Pancreas (tissue), 10 donors: ENCODE measurements around the gene OPCML. TPM values are rescaled to one million over a fixed set of nuclear protein-coding genes. Genes with fewer than 3 reads are reported as not detected.

Experiments used
- ATAC-seq, 4 donors: fragments of 200-7000 bp; cut with Tn5 transposase; one replicate each; pipeline versions ENCODE4 v1.8.0 to v1.9.1; 2020; ENCODE audit warnings: mild to moderate bottlenecking in 4 of 4, moderate library complexity in 4 of 4
- DNase-seq, 6 donors: peaks; one replicate each; pipeline ENCODE4 v3.0.0-alpha.2; 2020
- FAIRE-seq: peaks from 2 replicates; lab custom pipeline; 2012; peaks lifted over from hg19 to GRCh38; lab: Jason Lieb, UNC
- H3K27ac ChIP-seq, 4 donors: fragments of 200-600 bp; sonication (generic); 1 replicate in 3 of 4; 2 replicates in 1 of 4; pipeline versions ENCODE4 v1.5.0 to v1.8.0; 2020
- H3K27me3 ChIP-seq, 4 donors: fragments of 200-600 bp; one replicate each; pipeline ENCODE4 v1.8.0; 2021
- H3K36me3 ChIP-seq, 3 donors: fragments of 200-600 bp; sonication (generic) in 1 of 3; one replicate each; pipeline versions ENCODE4 v1.5.0 to v1.8.0; 2020 to 2021
- H3K4me1 ChIP-seq, 3 donors: fragments of 200-600 bp; one replicate each; pipeline ENCODE4 v1.8.0; 2021
- H3K4me3 ChIP-seq, 4 donors: fragments of 200-600 bp; sonication (generic) in 2 of 4; one replicate each; pipeline versions ENCODE4 v1.5.0 to v1.8.0; 2020 to 2021
- H3K9me3 ChIP-seq, 4 donors: fragments of 200-600 bp; one replicate each; pipeline ENCODE4 v1.8.0; 2021
- CTCF ChIP-seq, 4 donors: fragments of 200-600 bp; sonication (generic) in 3 of 4; IDR thresholded peaks; one replicate each; pipeline versions ENCODE4 v1.5.0 to v1.8.0; 2021; ENCODE audit warnings: antibody characterized with exemption in 4 of 4
- WGBS, 2 donors: extraction: QIAGEN DNeasy Blood & Tissue Kit; methylation state at CpG; one replicate each; pipeline ENCODE4 v1.1.7; 2013; 5-methylcytosine and 5-hydroxymethylcytosine counted together
- intact Hi-C, 3 donors: fragments of 100-400 bp; cut with DNase I; formaldehyde crosslinking; loops; one replicate each; pipeline versions ENCODE4 v1.11.1 to v1.14.2; 2022
- polyA plus RNA-seq, 2 donors: library from polyadenylated mRNA; stranded (reverse); fragments of 200-250 nt; gene quantifications; one replicate each; pipeline ENCODE4 v1.2.3, GENCODE V29; 2013
- total RNA-seq, 6 donors: library from RNA; stranded (reverse); fragmentation: NEBNext Ultra II Directional in 4 of 6; extraction: Animal tissue kit (Norgen Biotek cat#: 25700) in 4 of 6; gene quantifications; one replicate each; pipeline versions ENCODE4 v1.2.1 to v1.2.4, GENCODE V29; 2021 to 2023
- donor health status: healthy with polysubstance abuse.
- donor health status: DM: no; HTN: no; CAD: no; lungs with moderate emphysema.
- donor health status: DM: no; HTN: no; CAD: no.
- donor health status: control.
- donor health status: control.
- donor health status: Bipolar disorder and iron deficiency.
- donor health status: DM: yes; HTN: yes; CAD: no.
- donor health status: DM: no; HTN: no; CAD: no.
- donor health status: DM: no; HTN: no; CAD: no.
- donor health status: DM: yes; HTN: yes; CAD: no.

OPCML gene
- total and polyA plus RNA-seq, 8 donors = 0.05 to 0.31 (median 0.19) TPM

- WGBS, 2 donors = 39 to 47% methylated on average over 7 of the region's 7 CpGs
- Histone ChIP-seq H3K27ac (no peak overlapping the region), H3K27me3 (no peaks in the 10 kb centered on the region), H3K4me3 (no peak overlapping the region), H3K9me3 (no peaks in the 10 kb centered on the region), H3K36me3 (no peaks in the 10 kb centered on the region), H3K4me1 (no peaks in the 10 kb centered on the region)
- TF ChIP-seq CTCF (IDR thresholded peaks at IDR 0.05) = no peak
- no peak for DNase-seq
- intact Hi-C loops = no loop called here
- no peak for ATAC-seq
- FAIRE-seq = no peak
These were observed 9.4 kb upstream of the OPCML start for GRCh38 chr11:133541720-133542095.

- no peaks in the 10 kb centered on the region for H3K36me3 ChIP-seq
- no peaks in the 10 kb centered on the region for H3K4me1 ChIP-seq
- intact Hi-C loops = no loop called here
- no peaks in the 10 kb centered on the region for H3K27me3 ChIP-seq
- FAIRE-seq (no peak), DNase-seq (no peak), ATAC-seq (no peak)
- no peaks in the 10 kb centered on the region for H3K9me3 ChIP-seq
- no peak for TF ChIP-seq CTCF (IDR thresholded peaks at IDR 0.05)
- H3K27ac ChIP-seq = no peak overlapping the region
- WGBS, 2 donors = 45 to 47% methylated on average over 10 of the region's 10 CpGs
- H3K4me3 ChIP-seq = no peak overlapping the region
These were observed 8.9 kb upstream of the OPCML start for GRCh38 chr11:133541021-133541719.

DNA sequence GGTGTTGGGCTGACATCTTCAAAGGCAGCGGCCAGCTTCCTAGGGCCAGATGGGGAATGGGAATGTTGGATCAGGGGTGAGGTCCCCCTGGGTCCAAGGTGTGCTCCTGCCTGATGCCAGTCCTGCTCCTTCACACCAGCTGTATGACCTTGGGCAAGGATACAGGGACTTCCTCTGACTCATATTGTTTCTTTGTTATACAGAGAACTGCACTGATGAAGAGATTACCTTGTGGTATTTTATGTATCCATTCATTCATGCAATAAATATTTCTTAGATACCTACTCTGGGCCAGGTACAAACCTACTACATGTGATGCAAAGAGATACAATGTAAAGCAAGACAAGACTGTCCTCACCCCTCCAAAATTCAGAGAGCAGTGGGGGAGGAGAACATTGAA is 3.9 kb upstream of the OPCML start:
- no peaks in the 10 kb centered on the region for H3K36me3 ChIP-seq
- no peak for TF ChIP-seq CTCF (IDR thresholded peaks at IDR 0.05)
- no peaks in the 10 kb centered on the region for H3K9me3 ChIP-seq
- 59 to 67% methylated on average over 1 of the region's 1 CpG for WGBS, 2 donors
- H3K4me3 ChIP-seq = no peak overlapping the region
- intact Hi-C loops = loop anchor here in 1 of 3 donors (10.0 kb wide), 1 partner anchor 61 kb away; no protein-coding TSS in a partner anchor
- DNase-seq = no peak
- no peak overlapping the region for H3K27ac ChIP-seq
- ATAC-seq = no peak
- no peaks in the 10 kb centered on the region for H3K4me1 ChIP-seq
- H3K27me3 ChIP-seq = no peaks in the 10 kb centered on the region
- FAIRE-seq = no peak

- Histone ChIP-seq H3K36me3 (no peaks in the 10 kb centered on the region), H3K27ac (no peak overlapping the region), H3K4me1 (no peaks in the 10 kb centered on the region), H3K4me3 (no peak overlapping the region), H3K27me3 (peaks cover 0 to 3% (median 0%) of the 10 kb centered on the region in 4 donors), H3K9me3 (no peaks in the 10 kb centered on the region)
- ATAC-seq (no peak), FAIRE-seq (no peak), DNase-seq (no peak)
- intact Hi-C loops = loop anchor here in 1 of 3 donors (10.0 kb wide), 1 partner anchor 58 kb away; no protein-coding TSS in a partner anchor
- no peak for TF ChIP-seq CTCF (IDR thresholded peaks at IDR 0.05)
- WGBS, 2 donors = 26 to 33% methylated on average over 6 of the region's 6 CpGs
These were observed 904 bp upstream of the OPCML start for GRCh38 chr11:133533205-133533604.

DNA sequence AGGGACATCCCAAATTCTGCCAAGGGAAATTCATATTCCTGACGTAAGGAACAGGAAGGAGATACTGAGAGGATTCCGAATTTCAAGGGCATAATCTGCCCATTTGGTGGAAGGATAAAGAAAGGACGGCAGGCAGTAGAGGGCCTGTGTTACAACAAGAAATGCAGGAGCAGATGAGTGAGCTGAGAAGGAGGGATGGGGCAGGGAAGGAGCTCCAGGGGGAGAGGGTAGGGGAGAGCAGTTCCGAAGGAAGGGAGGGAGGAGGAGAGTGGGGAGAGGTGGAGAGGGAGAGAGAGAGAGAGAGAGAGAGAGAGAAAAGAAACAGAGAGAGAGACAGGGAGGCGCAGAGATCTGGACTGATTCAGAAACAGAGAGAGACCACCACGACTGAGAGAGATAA is 843 bp downstream of the OPCML start:
- H3K27me3 ChIP-seq = peaks cover 0 to 3% (median 0%) of the 10 kb centered on the region in 4 donors
- DNase-seq (no peak), ATAC-seq (no peak), FAIRE-seq (no peak)
- intact Hi-C loops = loop anchor here in 1 of 3 donors (10.0 kb wide), 1 partner anchor 57 kb away; no protein-coding TSS in a partner anchor
- H3K9me3 ChIP-seq = no peaks in the 10 kb centered on the region
- 2 to 3% methylated on average over 5 to 6 of the region's 6 CpGs for WGBS, 2 donors
- H3K4me3 ChIP-seq = no peak overlapping the region
- H3K4me1 ChIP-seq = no peaks in the 10 kb centered on the region
- TF ChIP-seq CTCF (IDR thresholded peaks at IDR 0.05) = no peak
- no peak overlapping the region for H3K27ac ChIP-seq
- no peaks in the 10 kb centered on the region for H3K36me3 ChIP-seq
